Stimulated activated naive CD8-positive, alpha-beta T cell treated with anti-CD3 and anti-CD28 coated beads, Interleukin-15, Interleukin-2, amounts not matched to agents 100 U/mL and 50 U/mL, for 24 hours (primary cell): Measurements from ENCODE around the gene LZTS2.

Source experiments
- ATAC-seq: fragments of 150-1000 bp; cut with Tn5 transposase; one replicate; pipeline ENCODE4 v1.10.0; 2021
- DNase-seq: peaks from one replicate; pipeline ENCODE4 v3.0.0; 2021

Gene LZTS2

GRCh38 chr10:100979791-100980272 lies 19.8 kb upstream of the LZTS2 start:
- no peak for ATAC-seq

DNA sequence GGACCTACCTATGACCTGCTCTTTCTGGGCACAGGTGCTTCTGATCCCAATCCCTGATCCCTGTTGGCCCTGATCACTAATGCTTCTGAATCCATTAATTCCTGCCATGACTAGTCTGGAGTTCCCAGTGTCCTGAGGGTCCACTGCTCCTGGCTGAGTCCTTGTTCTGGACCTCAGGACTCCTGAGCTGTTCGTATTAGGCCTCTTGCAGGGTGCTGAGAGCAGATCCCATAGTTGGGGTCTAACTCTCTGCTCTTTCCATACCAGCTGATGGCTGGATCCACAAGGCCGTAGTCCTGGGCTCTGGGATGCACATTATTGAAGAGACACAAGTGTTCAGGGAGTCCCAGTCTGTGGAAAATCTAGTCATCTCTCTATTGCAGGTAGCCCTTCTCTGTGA lies 19.3 kb upstream of the LZTS2 start:
- DNase-seq (no peak), ATAC-seq (no peak)

More at GRCh38 chr10:100979791-100980272, 19.8 kb upstream of the LZTS2 start:
- DNase-seq, result no peak

GRCh38 chr10:100980711-100981110 lies 18.9 kb upstream of the LZTS2 start:
- ATAC-seq (no peak), DNase-seq (no peak)

DNA sequence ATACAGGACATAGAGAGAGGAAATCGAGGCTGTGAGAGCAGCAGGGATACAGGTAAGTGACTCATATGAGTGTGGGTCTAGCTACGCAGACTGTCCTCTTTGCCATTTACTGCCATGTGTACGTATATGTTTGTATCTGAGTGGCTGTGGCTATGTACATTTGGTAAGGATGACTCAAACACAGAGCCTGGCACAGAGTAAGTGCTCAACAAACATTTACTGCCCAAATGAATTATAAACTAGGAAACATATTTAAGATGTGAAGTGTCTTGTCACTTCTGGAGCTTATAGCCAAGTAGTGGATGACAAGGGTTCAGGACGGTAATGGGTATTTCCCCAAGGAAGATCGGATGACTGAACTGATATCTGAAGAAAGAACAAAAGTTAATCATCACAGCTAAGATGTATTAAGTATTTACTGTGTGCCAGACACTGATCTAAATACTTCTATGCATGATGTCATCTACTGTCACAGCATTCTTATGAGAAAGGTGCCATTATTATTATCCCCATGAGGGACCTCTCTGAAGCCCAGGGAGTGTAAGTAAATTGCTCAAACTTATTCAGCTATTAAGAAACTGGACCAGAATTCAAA lies 18.3 kb upstream of the LZTS2 start:
- no peak for DNase-seq

DNA sequence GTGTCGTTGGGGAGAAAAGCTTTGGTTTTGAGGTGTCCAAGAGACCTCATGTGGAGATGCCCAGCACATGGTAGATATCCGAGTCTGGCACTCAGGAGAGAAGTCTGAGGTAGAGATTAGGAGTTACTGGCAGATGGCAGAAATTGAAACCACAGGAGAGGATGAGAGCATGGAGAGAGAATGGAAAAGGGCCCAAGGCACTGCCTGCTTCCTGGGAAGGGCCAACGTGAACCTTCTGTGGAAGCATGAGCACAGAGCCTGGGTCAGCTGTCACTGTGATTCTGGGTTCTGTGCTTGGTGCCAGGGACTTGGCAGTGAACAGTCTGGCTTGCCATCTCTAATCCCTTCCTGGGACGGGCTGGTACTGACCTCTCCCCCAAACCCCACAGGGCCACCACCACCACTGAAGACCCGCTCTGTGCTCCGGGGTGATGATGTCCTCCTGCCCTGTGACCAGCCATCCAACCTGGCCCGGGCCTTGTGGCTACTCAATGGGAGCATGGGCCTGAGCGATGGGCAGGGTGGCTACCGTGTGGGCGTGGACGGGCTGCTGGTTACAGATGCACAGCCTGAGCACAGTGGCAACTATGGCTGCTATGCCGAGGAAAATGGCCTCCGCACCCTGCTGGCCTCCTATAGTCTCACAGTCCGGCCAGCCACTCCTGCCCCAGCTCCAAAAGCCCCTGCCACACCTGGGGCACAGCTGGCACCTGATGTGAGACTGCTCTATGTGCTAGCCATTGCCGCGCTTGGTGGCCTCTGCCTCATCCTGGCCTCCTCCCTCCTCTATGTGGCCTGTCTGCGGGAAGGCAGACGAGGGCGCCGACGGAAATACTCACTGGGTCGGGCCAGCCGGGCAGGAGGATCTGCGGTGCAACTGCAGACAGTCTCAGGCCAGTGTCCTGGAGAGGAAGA lies 16.4 kb upstream of the LZTS2 start:
- no peak for ATAC-seq
- no peak for DNase-seq

More for the DNA sequence above, 18.3 kb upstream of the LZTS2 start:
- no peak for ATAC-seq

- no peak for DNase-seq
- ATAC-seq, result no peak
Observed at GRCh38 chr10:100983868-100984671, 15.5 kb upstream of the LZTS2 start.

GRCh38 chr10:100984672-100985177 lies 14.9 kb upstream of the LZTS2 start:
- no peak for ATAC-seq
- no peak for DNase-seq

DNA sequence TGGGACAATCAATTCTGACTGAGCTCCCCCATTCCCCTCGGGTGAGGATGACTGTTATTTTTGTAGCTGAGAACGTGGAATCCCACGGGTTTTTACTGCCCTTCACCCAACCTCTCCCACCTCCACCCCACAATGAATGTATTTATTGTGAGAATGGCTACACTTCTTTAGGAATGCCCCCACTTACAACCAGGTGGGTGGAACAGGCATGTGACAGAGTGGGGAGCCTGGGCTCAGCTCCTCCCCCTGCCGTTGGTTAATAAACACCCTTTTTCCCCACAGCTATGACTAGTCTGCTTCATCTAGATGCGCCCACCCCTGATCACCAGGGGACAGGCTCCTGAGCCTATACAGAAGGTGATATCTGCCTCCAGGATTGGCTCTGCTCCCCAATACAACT lies 14.3 kb upstream of the LZTS2 start:
- DNase-seq, result no peak
- ATAC-seq, result no peak

DNA sequence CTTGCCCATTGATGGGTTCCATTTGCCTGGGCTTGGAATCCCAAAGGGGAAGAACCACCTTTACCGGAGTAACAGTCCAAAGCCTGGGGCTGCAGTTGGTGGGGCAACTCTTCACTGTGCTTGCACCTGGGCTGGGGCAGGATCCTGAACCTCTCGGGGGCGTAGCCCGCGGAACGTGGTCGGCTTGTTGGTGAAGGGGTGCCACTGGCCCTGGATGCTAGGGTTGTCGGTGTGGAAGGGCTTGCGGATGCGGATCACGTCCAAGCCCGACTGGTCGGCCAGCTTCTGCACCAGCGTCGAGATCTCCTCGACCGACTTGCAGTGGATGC lies 13.0 kb upstream of the LZTS2 start:
- ATAC-seq (no peak), DNase-seq (no peak)

DNA sequence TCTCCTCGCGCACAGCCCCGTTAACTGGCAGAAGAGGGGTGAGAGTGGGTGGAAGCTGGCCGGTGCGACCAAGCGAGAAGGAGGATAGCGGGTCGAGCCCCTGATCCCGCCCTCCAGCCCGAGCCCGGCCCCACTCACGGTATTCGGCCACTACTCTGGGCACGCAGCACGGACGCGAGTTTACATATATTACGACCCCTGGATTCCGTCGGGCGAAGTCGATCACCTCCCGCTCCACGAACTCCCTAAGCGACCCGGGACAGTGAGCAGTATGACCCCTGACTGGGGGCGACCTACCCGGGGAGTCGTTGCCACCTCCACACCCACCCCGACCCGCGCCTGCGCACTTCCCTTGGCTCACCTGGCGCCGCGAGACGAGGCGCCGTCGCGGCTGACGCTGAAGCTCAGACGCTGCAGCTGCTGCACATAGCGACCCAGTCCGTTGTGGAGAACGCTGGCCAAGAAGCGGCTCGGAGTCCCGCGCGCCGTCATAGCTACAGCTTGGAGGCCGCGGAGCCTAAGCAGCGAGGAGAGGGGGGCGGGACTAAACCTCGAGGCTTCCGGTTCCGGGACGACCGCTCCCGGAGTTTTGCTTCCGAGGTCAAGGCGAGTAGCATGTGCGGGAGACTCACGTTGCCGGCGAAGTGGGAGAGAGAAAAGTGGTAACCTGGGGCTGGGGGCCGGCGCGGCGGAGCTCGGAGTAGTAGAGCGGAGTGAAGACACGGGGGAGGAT lies 12.5 kb upstream of the LZTS2 start, which contains the start of the genes MRPL43 and TWNK:
TSS of gene MRPL43 (minus strand) at position 546 of the 733 bp plus-strand sequence. CDS start at position 492, 54 bp downstream.
TSS of gene TWNK (plus strand) at position 592 of the 733 bp plus-strand sequence. CDS start 668 bp downstream, outside the sequence.
- DNase-seq, result peak; percentile 89
- ATAC-seq, result peak; percentile 89

GRCh38 chr10:100987685-100988049 lies 11.9 kb upstream of the LZTS2 start:
- DNase-seq (no peak), ATAC-seq (peak; percentile 2)

GRCh38 chr10:100988166-100988565 lies 11.4 kb upstream of the LZTS2 start:
- DNase-seq (no peak), ATAC-seq (no peak)

DNA sequence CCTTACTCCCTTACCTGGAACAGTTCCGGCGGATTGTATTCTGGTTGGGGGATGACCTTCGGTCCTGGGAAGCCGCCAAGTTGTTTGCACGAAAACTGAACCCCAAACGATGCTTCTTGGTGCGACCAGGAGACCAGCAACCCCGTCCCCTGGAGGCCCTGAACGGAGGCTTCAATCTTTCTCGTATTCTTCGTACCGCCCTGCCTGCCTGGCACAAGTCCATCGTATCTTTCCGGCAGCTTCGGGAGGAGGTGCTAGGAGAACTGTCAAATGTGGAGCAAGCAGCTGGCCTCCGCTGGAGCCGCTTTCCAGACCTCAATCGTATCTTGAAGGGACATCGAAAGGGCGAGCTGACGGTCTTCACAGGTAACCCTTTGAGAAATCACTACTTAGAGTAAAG lies 10.5 kb upstream of the LZTS2 start:
- DNase-seq (no peak), ATAC-seq (no peak)

DNA sequence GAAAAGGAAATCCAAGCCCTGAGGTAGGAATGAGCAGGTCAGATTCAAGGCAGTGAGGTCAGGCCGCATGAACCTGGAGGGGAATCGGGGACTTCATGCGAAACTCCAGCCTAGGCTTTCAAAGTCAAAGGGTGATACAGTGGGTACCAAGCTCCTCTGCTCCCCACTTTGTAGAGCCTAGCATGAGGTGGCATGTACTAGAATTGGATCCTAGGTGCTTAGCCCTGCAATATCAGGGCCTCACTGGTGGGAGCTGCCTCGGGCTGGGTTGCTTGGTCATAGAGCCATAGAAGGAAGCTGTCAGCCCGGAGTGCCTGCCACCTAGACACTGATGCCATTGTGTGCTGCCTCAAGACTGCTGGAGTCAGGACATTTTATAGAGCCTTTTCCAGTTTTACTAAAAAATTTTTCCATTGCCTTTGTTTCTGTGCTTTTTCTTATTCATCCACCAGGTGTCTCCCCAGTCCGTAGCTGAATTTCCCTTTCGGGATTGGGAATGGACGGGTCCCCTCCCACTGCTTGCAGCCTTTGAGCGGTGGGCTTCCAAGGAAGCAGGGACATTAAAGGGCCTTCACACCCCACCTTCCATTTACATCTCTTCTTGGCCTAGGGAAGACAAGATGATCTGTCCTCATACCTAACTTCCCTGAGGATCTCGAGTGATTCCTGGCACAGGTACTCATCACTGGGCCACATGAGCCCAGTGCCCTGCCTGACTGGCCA lies 5.5 kb upstream of the LZTS2 start:
- DNase-seq, result no peak
- ATAC-seq, result no peak

DNA sequence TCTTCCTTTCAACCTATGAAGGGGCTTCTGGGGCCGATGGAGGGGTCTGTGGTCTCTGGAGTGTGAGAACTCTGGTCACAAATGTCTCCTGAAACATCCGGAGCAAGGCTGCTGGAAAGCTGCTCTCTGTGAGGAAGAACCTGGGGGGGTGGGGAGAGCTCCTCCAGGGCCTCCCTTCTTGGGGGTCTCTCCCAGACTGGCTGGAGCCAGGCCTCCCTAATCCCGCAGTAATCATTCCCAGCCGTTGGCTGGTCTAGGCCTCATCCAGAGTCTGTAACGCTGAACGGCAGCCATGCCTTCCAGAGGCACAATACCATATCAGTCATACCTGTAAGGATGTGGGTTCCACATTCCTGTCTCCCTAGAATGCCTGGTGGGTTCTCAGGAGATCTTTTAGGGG lies 4.4 kb upstream of the LZTS2 start:
- ATAC-seq, result no peak
- no peak for DNase-seq

GRCh38 chr10:100996678-100997359 lies 2.8 kb upstream of the LZTS2 start:
- no peak for ATAC-seq
- peak; percentile 54 for DNase-seq

- DNase-seq (peak; percentile 89), ATAC-seq (peak; percentile 53)
Observed at GRCh38 chr10:100997360-100998182, 2.0 kb upstream of the LZTS2 start.

DNA sequence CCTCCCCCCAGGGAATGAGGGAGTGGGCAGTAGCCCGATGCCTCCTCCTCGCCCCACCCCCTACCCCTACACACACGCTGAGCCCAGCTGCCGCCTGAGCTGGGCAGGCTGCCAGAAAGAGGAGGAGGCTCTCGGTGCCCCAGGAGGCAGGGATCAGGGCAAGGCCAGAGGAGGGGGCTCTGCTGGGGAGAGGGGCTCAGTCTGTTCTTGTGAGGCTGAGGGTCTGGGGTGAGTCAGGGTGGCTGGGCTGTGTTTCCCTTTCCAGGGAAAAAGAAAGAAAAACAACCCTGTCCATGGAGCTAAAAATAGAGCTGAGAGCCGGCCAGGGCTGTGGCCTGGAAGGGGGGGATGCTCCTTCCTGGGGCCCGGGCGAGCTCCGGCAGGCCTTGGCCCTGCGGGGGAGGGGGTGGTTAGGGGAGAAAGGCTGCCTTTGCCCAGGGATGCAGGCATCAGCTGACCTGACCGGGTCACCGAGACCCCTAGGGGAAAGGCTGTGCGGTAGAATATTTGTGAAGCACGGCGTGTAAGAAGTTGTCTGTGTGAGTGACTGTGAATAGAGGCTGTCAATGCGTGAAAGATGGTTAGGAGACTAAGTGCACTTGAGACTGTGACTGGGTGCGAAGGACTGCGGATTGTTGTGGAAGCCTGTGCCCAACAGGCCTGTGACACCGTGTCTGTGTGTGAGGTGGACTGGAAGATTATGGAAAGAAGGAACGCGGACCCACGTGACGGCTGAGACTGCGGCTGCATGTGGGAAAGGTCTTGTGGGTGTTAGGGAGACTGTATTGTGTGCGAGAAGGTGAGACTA lies 1.2 kb upstream of the LZTS2 start:
- peak; percentile 78 for DNase-seq
- peak; percentile 29 for ATAC-seq
